ENCODE data around the gene PCBP4. TPM values are rescaled to one million over a fixed set of nuclear protein-coding genes. Genes with fewer than 3 reads are reported as not detected.

Gene PCBP4
- total RNA-seq, 1 donor from 2014 or later, result 47.5 TPM

GRCh38 chr3:51954713-51955112, 12.5 kb downstream of the PCBP4 start:
- no peak overlapping the region for H3K27ac Mint-ChIP-seq (ENCODE audit: unreplicated experiment)

GRCh38 chr3:51954105-51954504, 13.1 kb downstream of the PCBP4 start:
- Mint-ChIP-seq H3K27me3 (ENCODE audit: unreplicated experiment) (peaks cover 8% of the 10 kb centered on the region), H3K36me3 (ENCODE audit: unreplicated experiment) (peaks cover 3% of the 10 kb centered on the region), H3K9me3 (ENCODE audit: unreplicated experiment) (no peaks in the 10 kb centered on the region), H3K4me1 (ENCODE audit: unreplicated experiment) (no peaks in the 10 kb centered on the region), H3K27ac (ENCODE audit: unreplicated experiment) (no peak overlapping the region), H3K4me3 (ENCODE audit: unreplicated experiment) (no peak overlapping the region)
- no peak for DNase-seq (ENCODE audit: extremely low spot score, unreplicated experiment)
- TF ChIP-seq, protein P1, sequence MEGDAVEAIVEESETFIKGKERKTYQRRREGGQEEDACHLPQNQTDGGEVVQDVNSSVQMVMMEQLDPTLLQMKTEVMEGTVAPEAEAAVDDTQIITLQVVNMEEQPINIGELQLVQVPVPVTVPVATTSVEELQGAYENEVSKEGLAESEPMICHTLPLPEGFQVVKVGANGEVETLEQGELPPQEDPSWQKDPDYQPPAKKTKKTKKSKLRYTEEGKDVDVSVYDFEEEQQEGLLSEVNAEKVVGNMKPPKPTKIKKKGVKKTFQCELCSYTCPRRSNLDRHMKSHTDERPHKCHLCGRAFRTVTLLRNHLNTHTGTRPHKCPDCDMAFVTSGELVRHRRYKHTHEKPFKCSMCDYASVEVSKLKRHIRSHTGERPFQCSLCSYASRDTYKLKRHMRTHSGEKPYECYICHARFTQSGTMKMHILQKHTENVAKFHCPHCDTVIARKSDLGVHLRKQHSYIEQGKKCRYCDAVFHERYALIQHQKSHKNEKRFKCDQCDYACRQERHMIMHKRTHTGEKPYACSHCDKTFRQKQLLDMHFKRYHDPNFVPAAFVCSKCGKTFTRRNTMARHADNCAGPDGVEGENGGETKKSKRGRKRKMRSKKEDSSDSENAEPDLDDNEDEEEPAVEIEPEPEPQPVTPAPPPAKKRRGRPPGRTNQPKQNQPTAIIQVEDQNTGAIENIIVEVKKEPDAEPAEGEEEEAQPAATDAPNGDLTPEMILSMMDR (IDR thresholded peaks at IDR 0.05), result no peak

More at GRCh38 chr3:51954713-51955112, 12.5 kb downstream of the PCBP4 start:
- Mint-ChIP-seq H3K36me3 (ENCODE audit: unreplicated experiment) (peaks cover 3% of the 10 kb centered on the region), H3K4me1 (ENCODE audit: unreplicated experiment) (no peaks in the 10 kb centered on the region), H3K4me3 (ENCODE audit: unreplicated experiment) (no peak overlapping the region), H3K9me3 (ENCODE audit: unreplicated experiment) (no peaks in the 10 kb centered on the region), H3K27me3 (ENCODE audit: unreplicated experiment) (peaks cover 8% of the 10 kb centered on the region)
- no peak for DNase-seq (ENCODE audit: extremely low spot score, unreplicated experiment)
- TF ChIP-seq, protein P1 (IDR thresholded peaks at IDR 0.05), result no peak

- Mint-ChIP-seq H3K4me1 (ENCODE audit: unreplicated experiment) (no peaks in the 10 kb centered on the region), H3K27me3 (ENCODE audit: unreplicated experiment) (peaks cover 8% of the 10 kb centered on the region), H3K36me3 (ENCODE audit: unreplicated experiment) (peaks cover 3% of the 10 kb centered on the region), H3K9me3 (ENCODE audit: unreplicated experiment) (no peaks in the 10 kb centered on the region), H3K27ac (ENCODE audit: unreplicated experiment) (no peak overlapping the region), H3K4me3 (ENCODE audit: unreplicated experiment) (no peak overlapping the region)
- no peak for DNase-seq (ENCODE audit: extremely low spot score, unreplicated experiment)
- TF ChIP-seq, protein P1 (IDR thresholded peaks at IDR 0.05), result no peak
Measured at GRCh38 chr3:51953445-51953844, 13.8 kb downstream of the PCBP4 start.

GRCh38 chr3:51950899-51951298, 16.4 kb downstream of the PCBP4 start:
- Mint-ChIP-seq H3K4me1 (ENCODE audit: unreplicated experiment) (no peaks in the 10 kb centered on the region), H3K27ac (ENCODE audit: unreplicated experiment) (no peak overlapping the region), H3K4me3 (ENCODE audit: unreplicated experiment) (no peak overlapping the region), H3K27me3 (ENCODE audit: unreplicated experiment) (peaks cover 8% of the 10 kb centered on the region), H3K9me3 (ENCODE audit: unreplicated experiment) (no peaks in the 10 kb centered on the region), H3K36me3 (ENCODE audit: unreplicated experiment) (no peaks in the 10 kb centered on the region)
- TF ChIP-seq, protein P1 (IDR thresholded peaks at IDR 0.05), result no peak
- no peak for DNase-seq (ENCODE audit: extremely low spot score, unreplicated experiment)

DNA sequence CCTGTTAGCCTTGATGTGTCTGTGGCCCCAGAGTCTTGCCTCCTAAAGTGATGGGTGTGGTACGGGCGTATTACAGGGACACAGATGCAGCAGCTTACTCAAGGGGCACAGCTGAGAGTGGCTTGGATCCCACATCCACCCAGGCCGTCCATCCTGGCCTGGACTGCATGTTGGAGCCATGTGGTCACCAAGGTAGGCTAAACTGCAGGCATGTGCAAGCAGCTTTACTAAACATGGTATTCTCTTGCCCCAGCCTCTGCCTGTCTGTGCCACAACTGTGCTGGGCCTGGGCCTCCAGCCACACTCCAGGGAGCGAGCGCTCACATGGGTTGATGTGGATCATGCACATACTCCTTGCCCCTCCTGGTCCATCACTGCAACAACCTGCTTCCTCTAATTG, 18.1 kb downstream of the PCBP4 start:
- peaks cover 7% of the 10 kb centered on the region for H3K27me3 Mint-ChIP-seq (ENCODE audit: unreplicated experiment)
- H3K27ac Mint-ChIP-seq (ENCODE audit: unreplicated experiment), result no peak overlapping the region
- peaks cover under 1% of the 10 kb centered on the region for H3K4me1 Mint-ChIP-seq (ENCODE audit: unreplicated experiment)
- H3K36me3 Mint-ChIP-seq (ENCODE audit: unreplicated experiment), result no peaks in the 10 kb centered on the region
- H3K9me3 Mint-ChIP-seq (ENCODE audit: unreplicated experiment), result no peaks in the 10 kb centered on the region
- H3K4me3 Mint-ChIP-seq (ENCODE audit: unreplicated experiment), result no peak overlapping the region
- no peak for DNase-seq (ENCODE audit: extremely low spot score, unreplicated experiment)
- TF ChIP-seq, protein P1 (IDR thresholded peaks at IDR 0.05), result no peak
